Adipose tissue (tissue), 3 donors: ENCODE measurements around the gene FRAS1. TPM values are rescaled to one million over a fixed set of nuclear protein-coding genes. Genes with fewer than 3 reads are reported as not detected.

Experiments
- H3K27ac ChIP-seq: one replicate; pipeline ENCODE4 v1.5.1; 2013; ENCODE audit warnings: low read depth, low read length
- WGBS, 3 donors: extraction: QIAGEN DNeasy Blood & Tissue Kit; methylation state at CpG; one replicate each; pipeline ENCODE4 v1.1.7; 2013; 5-methylcytosine and 5-hydroxymethylcytosine counted together
- polyA plus RNA-seq, 3 donors: library from polyadenylated mRNA; stranded (reverse); fragments of 200-250 nt; gene quantifications; one replicate each; pipeline ENCODE4 v1.2.3, GENCODE V29; 2013
- donor health status: healthy with polysubstance abuse.
- donor health status: Bipolar disorder and iron deficiency.
- donor health status: healthy.

Gene FRAS1
- polyA plus RNA-seq, 3 donors, result 0.34 to 2.3 (median 0.48) TPM

DNA sequence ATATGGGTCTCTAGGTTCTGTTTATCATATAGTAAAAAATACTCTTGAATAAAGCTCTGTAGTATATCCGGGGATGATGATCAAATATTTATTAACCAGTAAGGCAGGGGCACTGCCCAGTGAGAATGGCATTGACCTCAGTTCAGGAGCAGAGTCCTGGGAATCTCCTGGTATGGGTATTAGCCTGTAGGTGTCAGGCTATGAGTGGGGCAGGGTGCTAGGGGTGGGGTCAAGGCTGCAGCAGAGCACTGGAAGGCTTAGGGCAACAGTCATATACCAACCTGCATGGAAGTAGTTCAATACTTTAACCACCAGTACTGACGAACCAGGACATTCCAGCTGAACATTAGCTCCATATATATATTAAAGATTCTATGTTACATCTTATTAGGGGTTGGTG is 274.1 kb downstream of the FRAS1 start:
- WGBS, 3 donors, result 79 to 93% (median 88%) methylated on average over 2 of the region's 2 CpGs
- H3K27ac ChIP-seq, result no peak overlapping the region

DNA sequence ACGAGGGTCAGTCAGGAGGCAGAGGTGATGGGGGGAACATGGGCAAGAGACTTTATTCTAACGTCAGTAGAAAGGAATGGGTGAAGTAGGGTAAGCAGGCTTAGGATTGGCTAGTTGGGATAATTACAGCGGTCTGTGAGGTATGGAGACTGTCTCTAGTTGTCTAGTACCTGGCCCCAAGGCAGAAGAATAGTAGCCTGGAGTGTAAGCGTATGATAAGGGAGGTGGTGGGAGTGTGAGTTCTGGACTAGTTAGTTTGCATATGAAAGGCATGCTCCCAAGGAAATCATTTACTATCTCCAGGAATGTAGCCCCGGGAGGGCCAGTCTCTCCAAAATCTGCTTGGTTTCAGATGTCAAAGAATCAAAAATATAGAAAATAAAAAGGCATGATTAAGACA is 274.8 kb downstream of the FRAS1 start:
- 75 to 87% (median 84%) methylated on average over 5 of the region's 5 CpGs for WGBS, 3 donors
- H3K27ac ChIP-seq, result no peak overlapping the region

DNA sequence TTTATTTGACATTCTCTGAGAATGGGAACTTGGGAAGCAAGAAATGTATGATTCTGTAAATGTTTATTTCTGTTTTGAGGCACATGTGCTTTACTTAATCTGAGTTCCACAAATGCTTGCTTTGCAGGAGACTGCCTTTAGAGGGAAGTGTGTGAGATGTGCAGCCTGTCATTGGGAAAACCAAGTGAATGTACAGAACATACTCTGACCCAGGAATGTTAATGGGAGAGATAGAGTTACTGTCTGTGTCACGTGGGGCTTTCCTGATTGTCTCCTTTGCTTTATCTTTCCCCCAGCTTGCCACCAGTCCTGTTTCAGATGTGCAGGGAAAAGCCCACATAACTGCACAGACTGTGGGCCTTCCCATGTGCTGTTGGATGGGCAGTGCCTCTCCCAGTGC is 275.9 kb downstream of the FRAS1 start:
- H3K27ac ChIP-seq, result no peak overlapping the region
- 57 to 74% (median 59%) methylated on average over 1 of the region's 1 CpG for WGBS, 3 donors

DNA sequence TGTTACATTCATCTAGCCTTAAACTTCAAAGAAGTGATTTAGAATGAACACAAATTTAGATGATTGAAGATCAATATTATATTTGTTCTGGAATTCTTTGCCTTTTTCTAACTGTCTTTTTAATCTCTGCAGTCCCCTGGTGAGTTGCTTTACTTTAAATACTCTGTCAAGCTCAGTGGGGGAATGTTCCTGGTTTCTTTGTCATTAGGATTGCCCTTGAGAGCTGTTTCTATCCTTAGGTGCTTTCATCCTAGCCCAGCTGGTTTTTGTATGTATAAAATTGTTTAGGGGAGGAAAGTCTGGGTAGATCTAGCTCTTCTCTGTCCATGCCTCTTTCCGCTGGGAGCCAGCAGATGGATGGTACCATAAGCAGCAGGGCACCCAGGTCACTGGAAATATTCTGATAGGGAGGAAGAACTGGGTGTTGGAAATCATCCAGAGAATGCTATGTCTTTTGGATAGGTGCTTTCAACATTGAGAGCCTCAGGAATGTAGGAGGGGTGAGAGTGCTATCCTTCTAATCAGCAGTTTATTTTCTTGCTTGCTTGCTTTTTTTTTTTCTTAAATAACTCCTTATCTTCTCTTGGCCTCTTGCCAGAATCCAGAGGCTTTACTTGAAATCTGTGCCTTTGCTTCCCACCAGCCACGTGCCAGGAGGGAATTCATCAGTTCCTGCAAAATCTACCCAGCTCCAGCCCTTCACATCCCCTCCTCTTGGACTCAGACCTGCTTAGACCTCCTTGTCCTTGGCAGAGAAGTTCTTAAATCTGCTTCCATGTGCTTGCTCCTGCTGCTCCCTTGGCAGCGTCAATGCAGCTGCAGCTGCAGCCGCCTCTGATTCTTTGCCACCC is 279.2 kb downstream of the FRAS1 start:
- 49 to 62% (median 52%) methylated on average over 4 of the region's 4 CpGs for WGBS, 3 donors
- H3K27ac ChIP-seq, result no peak overlapping the region

DNA sequence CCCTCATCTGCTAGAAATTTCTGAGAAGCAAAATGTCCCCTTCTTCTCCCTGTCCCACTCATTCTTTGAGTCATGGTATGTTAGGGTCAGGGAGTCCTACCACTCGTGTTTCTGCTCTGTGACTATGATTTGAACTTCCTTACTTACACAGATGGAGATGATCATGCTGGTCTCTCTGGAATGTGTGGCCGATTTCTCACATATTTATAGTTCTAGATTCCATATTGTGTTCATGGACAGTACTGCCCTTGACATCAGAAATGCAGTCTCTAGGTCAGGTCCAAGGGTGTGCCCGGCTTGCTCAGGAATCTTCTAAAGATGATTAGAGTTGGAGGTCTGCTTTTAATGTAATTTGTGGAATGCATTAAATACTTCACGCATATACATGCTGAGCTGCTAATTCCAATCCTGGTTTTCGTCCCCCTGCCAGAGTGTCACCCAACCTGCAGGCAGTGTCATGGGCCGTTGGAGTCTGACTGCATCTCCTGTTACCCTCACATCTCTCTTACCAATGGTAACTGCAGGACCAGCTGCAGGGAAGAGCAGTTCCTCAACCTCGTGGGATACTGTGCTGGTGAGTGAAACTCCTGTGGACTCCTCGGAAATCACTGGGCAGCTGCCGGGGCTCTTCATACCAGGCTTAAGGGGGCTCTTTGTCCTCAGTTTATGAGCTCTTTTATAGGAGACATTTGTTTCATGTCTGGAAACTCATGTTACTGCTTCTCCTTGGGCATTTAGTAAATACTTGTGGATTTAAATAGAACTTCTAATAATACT is 280.3 kb downstream of the FRAS1 start:
- H3K27ac ChIP-seq, result no peak overlapping the region
- 81 to 89% (median 84%) methylated on average over 9 of the region's 9 CpGs for WGBS, 3 donors

DNA sequence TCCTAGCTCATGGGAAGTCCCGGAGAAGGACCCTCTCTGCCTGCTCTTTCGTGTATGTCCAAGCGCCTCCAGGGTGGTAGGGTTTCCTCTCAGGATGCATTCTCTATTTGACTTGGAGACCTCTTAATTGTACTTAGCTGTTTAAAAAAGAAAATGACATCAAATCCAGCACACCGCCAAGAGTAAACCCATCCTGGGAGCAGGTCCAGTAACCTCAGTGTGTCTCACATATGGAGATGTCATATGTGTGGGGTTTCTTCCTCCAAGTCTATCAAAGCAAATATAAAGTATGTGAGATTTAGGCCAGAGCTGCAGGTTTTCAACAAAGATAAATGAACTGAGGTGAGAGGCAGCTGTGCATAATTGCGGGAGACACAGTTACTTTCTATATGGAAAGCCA is 285.0 kb downstream of the FRAS1 start:
- H3K27ac ChIP-seq, result no peak overlapping the region
- WGBS, 3 donors, result 86 to 89% (median 88%) methylated on average over 5 of the region's 5 CpGs

DNA sequence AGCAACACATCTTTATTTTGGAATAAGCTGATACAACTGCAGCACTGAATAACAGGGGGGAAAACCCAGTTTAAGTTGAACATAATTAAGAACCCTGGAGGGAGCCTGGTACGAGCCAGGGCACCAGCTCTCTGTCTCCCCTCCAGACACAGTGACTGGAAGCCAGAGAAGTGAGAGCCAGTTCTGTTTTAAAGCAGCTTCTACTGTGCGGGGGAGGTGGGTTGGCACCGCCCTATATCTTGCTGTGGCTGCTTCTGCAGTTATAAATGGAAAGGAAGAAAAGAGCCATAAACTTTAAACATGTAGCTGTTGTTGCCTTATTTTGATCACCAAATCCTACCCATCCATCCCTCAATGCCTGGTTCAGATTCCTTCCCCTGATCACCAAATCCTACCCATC is 286.6 kb downstream of the FRAS1 start:
- 73 to 97% (median 84%) methylated on average over 3 of the region's 3 CpGs for WGBS, 3 donors
- H3K27ac ChIP-seq, result no peak overlapping the region

DNA sequence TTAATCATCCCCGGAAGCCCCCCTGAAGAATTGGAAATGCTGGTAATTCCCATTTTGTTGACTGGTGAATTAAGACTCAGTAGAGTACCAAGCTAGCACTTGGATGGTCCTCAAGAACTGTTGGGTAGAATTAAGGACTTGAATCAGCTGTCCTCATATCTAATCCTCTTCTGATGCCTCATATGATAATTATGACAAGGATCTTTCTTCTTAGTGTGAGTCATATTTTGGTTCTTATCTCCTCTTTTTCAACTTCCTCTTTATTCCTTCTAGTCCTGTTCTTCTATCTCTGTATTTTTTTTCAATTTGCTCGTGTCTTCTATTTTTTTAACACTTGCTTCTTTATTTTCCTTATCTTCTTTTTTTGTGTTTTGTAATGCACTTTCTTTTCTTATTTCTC is 288.1 kb downstream of the FRAS1 start:
- no peak overlapping the region for H3K27ac ChIP-seq
- 63 to 78% (median 74%) methylated on average over 2 of the region's 2 CpGs for WGBS, 3 donors

DNA sequence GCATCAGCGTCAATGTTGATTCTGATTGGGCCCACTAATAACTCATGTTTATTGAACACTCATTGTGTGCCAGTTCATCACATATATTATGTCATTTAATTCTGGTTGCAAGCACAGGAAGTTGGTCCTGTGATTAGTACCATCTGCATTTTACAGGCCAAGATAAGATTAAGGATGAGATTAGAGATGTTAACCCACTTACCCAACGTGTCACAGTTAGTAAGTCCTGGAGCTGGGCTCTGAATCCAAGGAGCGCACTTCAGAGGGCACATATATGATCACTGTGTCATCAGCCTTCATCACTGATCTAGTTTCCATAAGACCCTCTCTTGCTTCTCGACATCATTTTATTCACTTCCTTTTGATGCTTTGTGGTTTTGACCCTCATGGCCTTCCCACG is 289.1 kb downstream of the FRAS1 start:
- WGBS, 3 donors, result 79 to 84% (median 81%) methylated on average over 5 of the region's 5 CpGs
- H3K27ac ChIP-seq, result no peak overlapping the region

DNA sequence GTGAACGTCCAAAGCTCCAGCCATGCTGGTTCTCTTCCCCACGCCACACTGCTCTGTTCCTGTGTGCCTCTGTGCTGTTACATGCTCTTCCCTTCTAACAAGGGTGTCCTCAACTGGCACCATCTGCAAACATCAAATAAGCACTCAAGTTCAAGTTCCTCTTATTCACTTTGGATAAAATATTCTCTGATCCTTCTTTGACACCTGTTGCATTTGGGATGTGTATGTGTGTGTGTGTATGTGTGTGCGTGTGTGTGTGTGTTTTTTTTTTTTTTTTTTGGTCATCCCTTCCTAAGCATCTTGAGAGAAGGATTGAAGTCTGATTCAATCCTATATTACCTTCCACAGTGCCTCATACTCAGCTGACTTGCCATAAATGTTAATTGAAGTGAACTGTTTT is 290.4 kb downstream of the FRAS1 start:
- no peak overlapping the region for H3K27ac ChIP-seq
- 79 to 87% (median 82%) methylated on average over 3 of the region's 3 CpGs for WGBS, 3 donors

DNA sequence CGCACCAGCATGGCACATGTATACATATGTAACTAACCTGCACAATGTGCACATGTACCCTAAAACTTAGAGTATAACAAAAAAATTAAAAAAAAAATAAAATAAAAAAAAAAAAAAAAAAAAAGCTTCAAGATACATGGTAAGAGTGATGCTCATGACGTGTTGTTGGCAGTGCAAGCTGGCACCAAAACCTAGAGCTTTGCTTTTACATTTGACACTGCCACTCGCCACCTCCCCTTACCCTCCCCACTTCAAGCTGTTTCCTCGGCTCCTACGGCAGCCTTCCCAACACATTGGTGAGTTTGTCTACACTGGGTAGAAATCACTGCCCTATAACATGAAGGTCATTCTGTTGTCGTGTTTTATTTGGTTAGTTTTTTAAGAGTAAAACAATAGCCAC is 296.8 kb downstream of the FRAS1 start:
- no peak overlapping the region for H3K27ac ChIP-seq
- WGBS, 3 donors, result 81 to 90% (median 89%) methylated on average over 5 of the region's 6 CpGs

DNA sequence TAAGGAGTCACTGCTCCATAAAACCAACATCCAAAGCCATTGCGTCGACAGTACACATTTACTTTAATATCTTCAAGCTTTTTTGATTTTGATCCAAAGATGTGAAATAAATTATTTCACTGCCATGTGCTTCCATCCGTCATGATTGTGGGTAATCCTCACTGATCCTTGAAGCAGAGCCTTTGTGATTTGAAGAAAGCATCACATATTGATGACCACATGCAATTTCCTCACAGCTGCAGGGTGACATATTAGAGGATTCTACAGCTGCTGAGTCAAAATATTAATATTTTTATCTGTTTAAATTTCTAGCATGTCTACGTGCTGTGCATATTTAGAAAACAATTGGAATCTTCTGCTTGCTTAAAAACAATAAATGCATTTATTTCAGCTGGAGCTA is 297.7 kb downstream of the FRAS1 start:
- WGBS, 3 donors, result 81 to 83% (median 82%) methylated on average over 4 of the region's 4 CpGs
- H3K27ac ChIP-seq, result no peak overlapping the region

DNA sequence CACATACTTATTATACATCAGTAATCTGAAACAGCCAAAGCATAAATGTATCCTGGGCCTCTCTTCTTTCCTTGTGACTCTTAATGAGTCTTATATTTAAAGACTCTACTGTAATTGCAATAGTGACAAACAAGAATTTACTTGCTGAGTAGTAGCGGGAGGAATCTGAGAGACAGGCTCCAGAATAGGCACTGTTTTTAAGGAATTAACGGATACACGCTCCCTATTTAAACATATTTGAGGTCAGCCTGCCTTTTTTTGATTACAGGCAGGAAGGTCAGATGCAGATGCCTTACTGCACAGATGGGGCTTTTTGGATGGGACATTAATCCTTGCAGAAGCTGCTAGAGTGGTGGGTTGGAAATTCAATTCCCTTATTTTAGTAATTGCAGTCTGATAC is 298.2 kb downstream of the FRAS1 start:
- no peak overlapping the region for H3K27ac ChIP-seq
- 92 to 98% (median 94%) methylated on average over 3 of the region's 3 CpGs for WGBS, 3 donors

DNA sequence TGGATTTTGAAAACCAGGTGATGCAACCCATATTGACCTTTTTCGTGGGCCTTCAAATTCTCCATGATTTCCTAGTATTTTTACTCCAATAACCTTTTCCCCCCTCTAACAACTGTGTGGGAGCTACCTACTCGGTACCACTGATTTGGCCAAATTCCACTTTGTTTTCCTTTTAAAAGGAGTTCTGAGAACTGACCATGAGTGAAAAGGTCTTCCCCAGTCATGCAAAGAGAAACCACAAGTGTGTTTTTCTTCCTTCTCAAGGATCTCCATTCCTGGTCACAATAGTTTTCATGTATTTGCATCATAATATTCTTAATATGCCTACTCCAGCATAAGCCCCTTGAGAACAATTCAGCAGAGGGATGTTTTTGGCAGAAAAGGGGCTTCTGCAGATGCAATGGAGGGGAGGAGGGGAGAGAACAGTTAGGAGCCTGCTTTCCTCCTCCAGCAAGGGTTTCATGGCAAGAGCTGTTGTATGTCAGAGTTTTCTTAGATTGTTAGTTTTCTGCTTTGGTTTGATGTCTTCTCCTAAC is 299.2 kb downstream of the FRAS1 start:
- no peak overlapping the region for H3K27ac ChIP-seq
- 73 to 89% (median 78%) methylated on average over 2 of the region's 2 CpGs for WGBS, 3 donors

DNA sequence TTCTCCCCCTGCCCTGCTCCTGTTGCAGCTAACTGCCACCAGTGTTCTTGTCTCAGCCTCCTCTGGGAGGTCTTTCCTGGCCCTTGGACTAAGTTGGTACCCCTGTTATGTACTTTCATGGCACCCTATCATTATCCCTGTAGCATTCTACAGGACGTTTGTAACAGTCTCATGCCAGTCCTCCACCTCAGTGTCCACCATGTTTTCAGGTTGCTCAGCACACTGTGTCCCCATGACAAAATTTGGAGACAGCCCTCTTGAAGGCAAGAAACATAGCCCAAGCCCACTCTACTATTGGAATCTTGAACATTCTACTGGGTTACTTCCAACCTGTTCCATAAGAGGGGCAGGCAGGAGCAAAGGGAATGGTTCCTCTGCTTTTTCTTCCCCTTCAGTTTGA is 300.0 kb downstream of the FRAS1 start:
- H3K27ac ChIP-seq, result no peak overlapping the region
- WGBS, 3 donors, result 47 to 78% (median 50%) methylated on average over 1 of the region's 1 CpG

DNA sequence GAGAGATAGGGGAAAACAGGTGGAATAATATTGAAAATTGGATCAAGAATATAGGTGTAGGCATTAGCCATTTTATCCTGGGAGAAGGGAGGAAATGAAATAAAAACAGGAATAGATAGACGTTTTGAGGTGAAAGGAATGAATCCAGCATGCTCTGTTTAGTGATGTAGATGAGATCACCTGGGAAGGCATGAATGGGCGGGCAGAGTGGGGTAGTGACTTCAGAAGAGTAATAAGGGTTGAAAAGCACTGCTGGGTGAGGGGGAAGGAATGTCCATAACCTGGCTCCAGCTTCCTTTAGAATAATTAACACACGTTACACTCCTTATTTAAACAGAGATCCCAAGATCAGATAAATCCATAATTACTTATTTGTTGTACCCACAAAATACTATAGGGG is 303.3 kb downstream of the FRAS1 start:
- 51 to 76% (median 73%) methylated on average over 3 of the region's 3 CpGs for WGBS, 3 donors

DNA sequence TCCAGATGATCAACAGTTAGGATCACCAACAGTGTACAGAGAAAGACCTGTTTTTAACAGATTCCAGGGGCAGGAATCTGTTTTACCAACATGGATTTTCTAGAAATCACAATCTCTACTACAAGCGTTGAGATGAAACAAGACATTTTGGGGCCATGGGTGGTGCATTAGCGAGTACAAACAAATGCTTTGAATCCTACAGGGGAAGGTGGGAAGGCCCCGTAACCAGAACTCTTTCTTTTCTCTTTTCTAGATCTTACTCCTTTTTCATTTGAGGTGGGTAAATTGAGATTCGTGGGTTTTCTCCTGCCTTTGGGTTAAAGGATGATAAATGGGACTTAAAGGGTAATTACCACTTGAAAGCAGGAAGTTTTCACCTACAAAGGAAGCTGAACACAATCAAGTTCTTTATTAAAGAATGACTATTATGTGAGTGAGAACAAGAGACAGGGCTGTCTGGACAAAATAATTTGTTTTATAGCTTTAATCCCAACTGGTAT is 304.5 kb downstream of the FRAS1 start:
- 57 to 67% (median 67%) methylated on average over 4 of the region's 4 CpGs for WGBS, 3 donors
- H3K27ac ChIP-seq, result no peak overlapping the region

More for the DNA sequence above, 303.3 kb downstream of the FRAS1 start:
- no peak overlapping the region for H3K27ac ChIP-seq

DNA sequence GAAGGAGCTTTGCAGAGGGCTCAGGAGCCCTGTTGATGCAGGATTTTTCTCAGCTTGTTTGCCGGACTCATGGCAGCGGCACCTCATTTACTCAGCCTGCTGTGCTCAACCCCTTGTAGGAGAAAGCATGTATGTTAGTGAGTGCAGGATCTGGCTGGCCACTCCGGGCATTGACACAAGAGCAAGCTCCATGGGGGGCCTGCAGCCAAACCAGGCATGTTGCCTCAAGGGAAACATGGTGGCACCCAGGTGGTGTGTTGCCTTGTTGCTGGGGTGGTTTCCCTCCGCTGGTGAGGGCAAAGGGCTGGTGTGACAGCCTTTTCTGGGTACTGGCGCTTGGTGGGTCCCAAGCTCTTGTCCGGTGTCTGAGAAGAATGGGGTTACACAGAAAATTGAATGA is 305.2 kb downstream of the FRAS1 start:
- H3K27ac ChIP-seq, result no peak overlapping the region
- 96% methylated on average over 6 of the region's 6 CpGs for WGBS, 3 donors

DNA sequence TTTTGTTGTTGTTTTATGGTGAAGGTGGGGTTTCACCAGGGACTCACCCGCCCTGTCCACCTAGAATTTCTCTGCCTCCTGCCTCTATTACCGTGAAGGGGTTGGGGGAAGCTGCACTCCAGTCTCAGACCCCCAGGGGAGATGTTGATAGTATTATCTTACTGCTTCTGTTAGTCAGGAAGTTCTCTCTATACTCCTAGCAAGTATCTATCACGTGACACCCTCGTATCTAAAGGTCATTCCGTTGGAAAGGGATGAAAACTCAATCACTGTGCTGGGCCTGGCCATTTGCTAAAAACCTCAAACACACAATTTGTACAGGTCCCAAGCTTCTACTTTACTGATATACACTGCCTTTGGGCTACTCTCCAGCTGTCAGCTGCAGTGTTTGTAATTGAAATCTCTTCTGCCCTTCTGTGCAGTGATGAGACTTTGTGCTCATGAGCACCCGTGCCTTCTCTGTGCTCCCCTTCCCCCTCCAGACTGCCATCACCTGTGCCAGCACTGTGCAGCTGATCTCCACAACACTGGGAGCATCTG is 306.0 kb downstream of the FRAS1 start:
- WGBS, 3 donors, result 39 to 62% (median 62%) methylated on average over 6 of the region's 6 CpGs
- no peak overlapping the region for H3K27ac ChIP-seq
